HEK293T (cell line): ENCODE results near the gene MCM10.
A peak's percentile ranks its signal among the peaks of the same experiment; 100 is the strongest.

Experiments used
- CTCF ChIA-PET: fragments of 350-600 bp; formaldehyde crosslinking; extraction: SDS; loops from one replicate; lab custom pipeline; 2021; ENCODE audit warnings: antibody characterized with exemption, inconsistent platforms; lab: Yijun Ruan, JAX
- POLR2A ChIA-PET: fragments of 350-600 bp; formaldehyde crosslinking; extraction: SDS; loops from one replicate; lab custom pipeline; 2020; ENCODE audit warnings: antibody characterized with exemption, inconsistent platforms; lab: Yijun Ruan, JAX
- DNase-seq: peaks from one replicate; pipeline ENCODE4 v3.0.0; 2012; ENCODE audit warnings: mixed read lengths; ENCODE audit errors: extremely low spot score
- ARNT ChIP-seq: fragments of 450-650 bp; IDR thresholded peaks from 2 replicates; pipeline ENCODE4 v1.6.1; 2017; ENCODE audit warnings: mild to moderate bottlenecking
- BHLHE40 ChIP-seq: fragments of 450-650 bp; IDR thresholded peaks from 2 replicates; pipeline ENCODE4 v1.6.1; 2016; ENCODE audit warnings: mild to moderate bottlenecking, moderate library complexity, borderline replicate concordance
- CTBP1 ChIP-seq: fragments of 450-650 bp; IDR thresholded peaks from 2 replicates; pipeline ENCODE4 v1.6.1; 2016; ENCODE audit warnings: borderline replicate concordance
- ELF4 ChIP-seq: fragments of 450-650 bp; IDR thresholded peaks from 2 replicates; pipeline ENCODE4 v1.6.1; 2017; ENCODE audit warnings: antibody characterized with exemption
- FOXA1 ChIP-seq: fragments of 450-650 bp; IDR thresholded peaks from 2 replicates; pipeline ENCODE4 v1.6.1; 2016; ENCODE audit warnings: mild to moderate bottlenecking
- FOXK2 ChIP-seq: fragments of 450-650 bp; IDR thresholded peaks from 2 replicates; pipeline ENCODE4 v1.6.1; 2016; ENCODE audit warnings: mild to moderate bottlenecking
- FOXM1 ChIP-seq: fragments of 450-650 bp; IDR thresholded peaks from 2 replicates; pipeline ENCODE4 v1.6.1; 2017; ENCODE audit warnings: mild to moderate bottlenecking, borderline replicate concordance
- HDGF ChIP-seq: fragments of 450-650 bp; IDR thresholded peaks from 2 replicates; pipeline ENCODE4 v1.6.1; 2017; ENCODE audit warnings: antibody characterized with exemption, borderline replicate concordance
- L3MBTL2 ChIP-seq: fragments of 450-650 bp; conservative IDR thresholded peaks from 2 replicates; pipeline ENCODE4 v1.6.1; 2016; ENCODE audit warnings: mild to moderate bottlenecking
- LEF1 ChIP-seq: fragments of 450-650 bp; IDR thresholded peaks from 2 replicates; pipeline ENCODE4 v1.6.1; 2017; ENCODE audit warnings: mild to moderate bottlenecking, borderline replicate concordance
- NFRKB ChIP-seq: fragments of 450-650 bp; IDR thresholded peaks from 2 replicates; pipeline ENCODE4 v1.6.1; 2016; ENCODE audit warnings: mild to moderate bottlenecking, moderate library complexity
- PKNOX1 ChIP-seq: fragments of 450-650 bp; IDR thresholded peaks from 2 replicates; pipeline ENCODE4 v1.6.1; 2016
- SP1 ChIP-seq: fragments of 450-650 bp; IDR thresholded peaks from 2 replicates; pipeline ENCODE4 v1.6.1; 2017
- SUZ12 ChIP-seq: fragments of 450-650 bp; IDR thresholded peaks from 2 replicates; pipeline ENCODE4 v1.6.1; 2016; ENCODE audit warnings: mild to moderate bottlenecking
- TARDBP ChIP-seq: fragments of 450-650 bp; IDR thresholded peaks from 2 replicates; pipeline ENCODE4 v1.6.1; 2016
- ZNF384 ChIP-seq: fragments of 450-650 bp; IDR thresholded peaks from 2 replicates; pipeline ENCODE4 v1.6.1; 2016

Gene MCM10

GRCh38 chr10:13118784-13119410 lies 42.5 kb upstream of the MCM10 start:
- ChIA-PET CTCF (no interaction called here), POLR2A (no interaction called here)
- no peak for TF ChIP-seq ELF4
- no peak for TF ChIP-seq SUZ12
- no peak for TF ChIP-seq LEF1
- TF ChIP-seq BHLHE40: no peak
- no peak for TF ChIP-seq NFRKB
- no peak for TF ChIP-seq FOXK2
- TF ChIP-seq ZNF384: no peak
- TF ChIP-seq FOXA1: no peak
- TF ChIP-seq CTBP1: no peak
- no peak for TF ChIP-seq ARNT
- no peak for TF ChIP-seq PKNOX1
- no peak for TF ChIP-seq SP1
- no peak for TF ChIP-seq L3MBTL2
- no peak for DNase-seq

- ChIA-PET POLR2A (no interaction called here), CTCF (no interaction called here)
- DNase-seq: no peak
- TF ChIP-seq ZNF384 (no peak), NFRKB (no peak), PKNOX1 (no peak), FOXK2 (no peak), ARNT (no peak), HDGF (no peak), CTBP1 (no peak), BHLHE40 (no peak), ELF4 (no peak)
Measured at GRCh38 chr10:13120786-13121499, 40.4 kb upstream of the MCM10 start.

GRCh38 chr10:13121500-13121854 lies 39.9 kb upstream of the MCM10 start:
- no peak for TF ChIP-seq SUZ12
- no peak for TF ChIP-seq PKNOX1
- TF ChIP-seq SP1: no peak
- TF ChIP-seq FOXK2: no peak
- TF ChIP-seq ZNF384: no peak
- no peak for TF ChIP-seq BHLHE40
- TF ChIP-seq NFRKB: no peak
- TF ChIP-seq TARDBP: no peak
- TF ChIP-seq CTBP1: no peak
- no peak for TF ChIP-seq L3MBTL2
- ChIA-PET POLR2A (no interaction called here), CTCF (no interaction called here)
- DNase-seq: no peak

- DNase-seq: no peak
- ChIA-PET POLR2A (no interaction called here), CTCF (no interaction called here)
- TF ChIP-seq FOXK2 (no peak), HDGF (no peak), LEF1 (no peak), TARDBP (no peak), FOXM1 (no peak), L3MBTL2 (no peak), SUZ12 (no peak), ARNT (no peak), ELF4 (no peak), NFRKB (no peak)
Measured at GRCh38 chr10:13136651-13137050, 24.7 kb upstream of the MCM10 start.

GRCh38 chr10:13139150-13139549 lies 22.2 kb upstream of the MCM10 start:
- ChIA-PET CTCF (no interaction called here), POLR2A (no interaction called here)
- peak; percentile 11 for DNase-seq
- TF ChIP-seq SUZ12 (no peak), L3MBTL2 (no peak), ZNF384 (no peak), LEF1 (no peak), FOXK2 (no peak), HDGF (no peak), TARDBP (no peak)

GRCh38 chr10:13139676-13140075 lies 21.7 kb upstream of the MCM10 start:
- CTCF ChIA-PET: no interaction called here
- no peak for DNase-seq
- TF ChIP-seq HDGF (no peak), L3MBTL2 (no peak), ZNF384 (no peak), FOXK2 (no peak), SP1 (no peak), SUZ12 (no peak), BHLHE40 (no peak), LEF1 (no peak), NFRKB (no peak), CTBP1 (no peak), TARDBP (no peak), ELF4 (no peak), FOXM1 (no peak), ARNT (no peak), PKNOX1 (no peak), FOXA1 (no peak)
- POLR2A ChIA-PET: no interaction called here
